ENCODE results near the gene ADAMTS7.
"Not testable (repeated sequence)": the region's sequence is repeated elsewhere in the genome, so short reads cannot be mapped to it uniquely, and the experiment has no call there.

ADAMTS7 gene

GRCh38 chr15:78763796-78764241 is 47.4 kb downstream of the ADAMTS7 start:
- no peak for DNase-seq (ENCODE audit: low read depth)
- no peak overlapping the region for H3K4me3 ChIP-seq (ENCODE audit: control insufficient read depth, low read depth, low read length)
- TF ChIP-seq CTCF (IDR thresholded peaks at IDR 0.05; ENCODE audit: control insufficient read depth, insufficient read depth, low read depth, low read length, missing control alignments), result no peak

GRCh38 chr15:78762985-78763795 is 48.1 kb downstream of the ADAMTS7 start:
- no peak overlapping the region for H3K4me3 ChIP-seq (ENCODE audit: control insufficient read depth, low read depth, low read length)
- no peak for TF ChIP-seq CTCF (IDR thresholded peaks at IDR 0.05; ENCODE audit: control insufficient read depth, insufficient read depth, low read depth, low read length, missing control alignments)
- DNase-seq (ENCODE audit: low read depth), result no peak

- not testable (repeated sequence) for DNase-seq (ENCODE audit: low read depth); H3K4me3 ChIP-seq (ENCODE audit: control insufficient read depth, low read depth, low read length)
These were observed 48.8 kb downstream of the ADAMTS7 start for GRCh38 chr15:78762386-78762961.

- H3K4me3 ChIP-seq (ENCODE audit: control insufficient read depth, low read depth, low read length), result no peak overlapping the region
- no peak for TF ChIP-seq CTCF (IDR thresholded peaks at IDR 0.05; ENCODE audit: control insufficient read depth, insufficient read depth, low read depth, low read length, missing control alignments)
- no peak for DNase-seq (ENCODE audit: low read depth)
These were observed 49.3 kb downstream of the ADAMTS7 start for GRCh38 chr15:78761891-78762385.

- not testable (repeated sequence) for H3K4me3 ChIP-seq (ENCODE audit: control insufficient read depth, low read depth, low read length); DNase-seq (ENCODE audit: low read depth)
These were observed 49.8 kb downstream of the ADAMTS7 start for GRCh38 chr15:78761475-78761874.

- TF ChIP-seq CTCF (IDR thresholded peaks at IDR 0.05; ENCODE audit: control insufficient read depth, insufficient read depth, low read depth, low read length, missing control alignments), result no peak
- H3K4me3 ChIP-seq (ENCODE audit: control insufficient read depth, low read depth, low read length), result no peak overlapping the region
These were observed 50.2 kb downstream of the ADAMTS7 start for GRCh38 chr15:78761020-78761419.

GRCh38 chr15:78760091-78760882 is 51.0 kb downstream of the ADAMTS7 start:
- DNase-seq (ENCODE audit: low read depth); H3K4me3 ChIP-seq (ENCODE audit: control insufficient read depth, low read depth, low read length): not testable (repeated sequence)

More at GRCh38 chr15:78761020-78761419, 50.2 kb downstream of the ADAMTS7 start:
- DNase-seq (ENCODE audit: low read depth), result no peak

- not testable (repeated sequence) for DNase-seq (ENCODE audit: low read depth); H3K4me3 ChIP-seq (ENCODE audit: control insufficient read depth, low read depth, low read length)
These were observed 51.8 kb downstream of the ADAMTS7 start for GRCh38 chr15:78759361-78759998.

- H3K4me3 ChIP-seq (ENCODE audit: control insufficient read depth, low read depth, low read length); DNase-seq (ENCODE audit: low read depth): not testable (repeated sequence)
These were observed 52.6 kb downstream of the ADAMTS7 start for GRCh38 chr15:78758486-78759200.

GRCh38 chr15:78758084-78758483 is 53.2 kb downstream of the ADAMTS7 start:
- not testable (repeated sequence) for H3K4me3 ChIP-seq (ENCODE audit: control insufficient read depth, low read depth, low read length); DNase-seq (ENCODE audit: low read depth)

Data from AG09309 (cell line).